GM23248 (cell line): Measurements from ENCODE around the gene EEF1AKMT2. TPM values are rescaled to one million over a fixed set of nuclear protein-coding genes. Genes with fewer than 3 reads are reported as not detected.

Experiments
- DNase-seq: peaks from one replicate; pipeline ENCODE4 v3.0.0-alpha.2; 2015
- H2AFZ ChIP-seq: fragments of 200-600 bp; sonication (generic); 2 replicates; pipeline ENCODE4 v1.6.1; 2016; ENCODE audit warnings: antibody characterized with exemption
- H3F3A ChIP-seq: fragments of 200-600 bp; sonication (generic); 2 replicates; pipeline ENCODE4 v1.6.1; 2016; ENCODE audit warnings: mild to moderate bottlenecking, antibody characterized with exemption, mixed run types; ENCODE audit not compliant: insufficient read depth
- H3K27ac ChIP-seq: fragments of 200-600 bp; sonication (generic); 2 replicates; pipeline ENCODE4 v1.5.1; 2016; ENCODE audit warnings: mild to moderate bottlenecking
- H3K27me3 ChIP-seq: fragments of 200-600 bp; sonication (generic); replicated peaks from 2 replicates; pipeline ENCODE4 v1.6.1; 2016; ENCODE audit warnings: mild to moderate bottlenecking; ENCODE audit not compliant: insufficient read depth
- H3K36me3 ChIP-seq: fragments of 200-600 bp; sonication (generic); 2 replicates; pipeline ENCODE4 v1.6.1; 2016; ENCODE audit warnings: low read depth, mild to moderate bottlenecking
- H3K4me1 ChIP-seq: fragments of 200-600 bp; sonication (generic); 2 replicates; pipeline ENCODE4 v1.6.1; 2016; ENCODE audit warnings: mild to moderate bottlenecking; ENCODE audit not compliant: insufficient read depth
- H3K4me2 ChIP-seq: fragments of 200-600 bp; sonication (generic); one replicate; pipeline ENCODE4 v1.6.1; 2016; ENCODE audit warnings: mild to moderate bottlenecking; ENCODE audit not compliant: unreplicated experiment
- H3K4me3 ChIP-seq: fragments of 200-600 bp; sonication (generic); 2 replicates; pipeline ENCODE4 v1.5.1; 2016; ENCODE audit warnings: mild to moderate bottlenecking
- H3K79me2 ChIP-seq: fragments of 200-600 bp; sonication (generic); 2 replicates; pipeline ENCODE4 v1.6.1; 2016; ENCODE audit warnings: mild to moderate bottlenecking; ENCODE audit not compliant: insufficient read depth
- H3K9ac ChIP-seq: fragments of 200-600 bp; sonication (generic); 2 replicates; pipeline ENCODE4 v1.6.1; 2016; ENCODE audit warnings: mild to moderate bottlenecking
- H3K9me2 ChIP-seq: fragments of 200-600 bp; sonication (generic); 2 replicates; pipeline ENCODE4 v1.6.1; 2016; ENCODE audit warnings: mixed run types, mild to moderate bottlenecking, moderate library complexity; ENCODE audit not compliant: insufficient read depth
- H3K9me3 ChIP-seq: fragments of 200-600 bp; sonication (generic); one replicate; pipeline ENCODE4 v1.6.1; 2017; ENCODE audit warnings: low read depth
- H4K20me1 ChIP-seq: fragments of 200-600 bp; sonication (generic); 2 replicates; pipeline ENCODE4 v1.6.0; 2016; ENCODE audit not compliant: insufficient read depth
- EZH2 ChIP-seq: fragments of 200-600 bp; sonication (generic); IDR thresholded peaks from 2 replicates; pipeline ENCODE4 v1.6.1; 2018; ENCODE audit warnings: antibody characterized with exemption, mild to moderate bottlenecking; ENCODE audit not compliant: insufficient read depth, poor library complexity, severe bottlenecking
- EZH2phosphoT487 ChIP-seq: fragments of 200-600 bp; sonication (generic); IDR thresholded peaks from 2 replicates; pipeline ENCODE4 v1.6.1; 2018; ENCODE audit warnings: antibody characterized with exemption, moderate library complexity, mild to moderate bottlenecking, low read depth; ENCODE audit not compliant: insufficient read depth
- WGBS, 2 experiments: methylation state at CpG; one replicate each; pipeline ENCODE4 v1.1.6; 2015 to 2017; ENCODE audit warnings: low lambda C conversion rate in 2 of 2, low coverage in 1 of 2; ENCODE audit errors: missing lambda C conversion rate in 2 of 2; 5-methylcytosine and 5-hydroxymethylcytosine counted together
- in situ Hi-C: fragments of 300-500 bp; cut with MboI; formaldehyde crosslinking; loops from 2 replicates; pipeline ENCODE4 v1.15.0; 2020
- polyA plus RNA-seq: library from polyadenylated mRNA; unstranded; fragments of >200 nt; fragmentation: Nextera tagmentation; extraction: Ambion mirVana; gene quantifications from 2 replicates; pipeline ENCODE4 v1.2.1, GENCODE V29; 2016
- total RNA-seq: library from RNA; depleted of rRNA; stranded (reverse); fragments of >200 nt; shearing (Covaris generic); gene quantifications from 2 replicates; pipeline ENCODE4 v1.2.3, GENCODE V29; 2014

Gene EEF1AKMT2
- total and polyA plus RNA-seq, 2 experiments from 2014 or later = 24.0 to 27.4 TPM

GRCh38 chr10:124716369-124716768, 75.3 kb downstream of the EEF1AKMT2 start:
- in situ Hi-C loops = no loop called here
- H3K4me2 ChIP-seq = no peak overlapping the region
- 96 to 97% methylated on average over 4 of the region's 4 CpGs for WGBS, 2 experiments
- H3K79me2 ChIP-seq = peaks cover 7% of the 10 kb centered on the region
- no peak overlapping the region for H2AFZ ChIP-seq
- no peak overlapping the region for H3K9ac ChIP-seq
- no peak overlapping the region for H3K4me3 ChIP-seq
- no peaks in the 10 kb centered on the region for H3K4me1 ChIP-seq
- H3K27me3 ChIP-seq = no peaks in the 10 kb centered on the region
- DNase-seq = no peak
- no peaks in the 10 kb centered on the region for H3F3A ChIP-seq
- no peak for TF ChIP-seq EZH2phosphoT487
- no peak for TF ChIP-seq EZH2
- no peaks in the 10 kb centered on the region for H3K9me3 ChIP-seq
- no peak overlapping the region for H3K27ac ChIP-seq
- H3K36me3 ChIP-seq = no peaks in the 10 kb centered on the region
- H4K20me1 ChIP-seq = no peaks in the 10 kb centered on the region
- no peaks in the 10 kb centered on the region for H3K9me2 ChIP-seq

DNA sequence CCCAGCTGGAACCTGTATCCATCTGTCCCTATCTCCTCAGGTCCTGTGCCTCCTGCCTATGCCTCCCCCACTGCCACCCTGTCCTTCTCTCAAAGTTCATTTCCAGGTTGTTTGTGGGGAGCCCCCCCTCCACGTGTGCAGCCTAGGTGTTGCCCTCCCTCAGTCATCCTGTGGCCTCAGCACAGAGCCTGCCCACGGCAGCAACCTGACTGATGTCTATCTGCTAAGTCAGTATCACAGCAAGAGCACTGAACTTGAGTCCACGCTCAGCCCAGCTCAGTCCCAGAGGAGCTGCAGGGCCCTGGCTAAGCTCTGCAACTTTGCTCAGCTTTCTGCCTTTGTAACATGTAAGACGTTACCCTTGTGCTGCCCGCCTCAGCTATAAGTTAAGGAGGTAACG, 76.2 kb downstream of the EEF1AKMT2 start:
- H3K4me1 ChIP-seq = no peaks in the 10 kb centered on the region
- no peaks in the 10 kb centered on the region for H3K9me3 ChIP-seq
- H3K79me2 ChIP-seq = peaks cover 4% of the 10 kb centered on the region
- no peaks in the 10 kb centered on the region for H3K36me3 ChIP-seq
- H4K20me1 ChIP-seq = no peaks in the 10 kb centered on the region
- no peak overlapping the region for H3K4me3 ChIP-seq
- DNase-seq = no peak
- H3K27ac ChIP-seq = no peak overlapping the region
- H2AFZ ChIP-seq = no peak overlapping the region
- H3K9ac ChIP-seq = no peak overlapping the region
- WGBS, 2 experiments = 65% methylated on average over 6 of the region's 6 CpGs
- H3K9me2 ChIP-seq = no peaks in the 10 kb centered on the region
- no peaks in the 10 kb centered on the region for H3F3A ChIP-seq
- H3K4me2 ChIP-seq = no peak overlapping the region
- H3K27me3 ChIP-seq = no peaks in the 10 kb centered on the region
- in situ Hi-C loops = no loop called here
- no peak for TF ChIP-seq EZH2
- TF ChIP-seq EZH2phosphoT487 = no peak

- no peaks in the 10 kb centered on the region; the same call in 1 of the 2 replicates for H3K79me2 ChIP-seq
- no peak overlapping the region for H3K27ac ChIP-seq
- no peak overlapping the region for H2AFZ ChIP-seq
- no peaks in the 10 kb centered on the region for H3K9me3 ChIP-seq
- no peaks in the 10 kb centered on the region for H3F3A ChIP-seq
- in situ Hi-C loops = no loop called here
- no peaks in the 10 kb centered on the region for H4K20me1 ChIP-seq
- no peaks in the 10 kb centered on the region for H3K36me3 ChIP-seq
- H3K4me2 ChIP-seq = no peak overlapping the region
- no peak for DNase-seq
- H3K27me3 ChIP-seq = no peaks in the 10 kb centered on the region
- H3K4me3 ChIP-seq = no peak overlapping the region
- 78 to 80% methylated on average over 10 of the region's 10 CpGs for WGBS, 2 experiments
- H3K9ac ChIP-seq = no peak overlapping the region
- H3K4me1 ChIP-seq = no peaks in the 10 kb centered on the region
- H3K9me2 ChIP-seq = no peaks in the 10 kb centered on the region
- TF ChIP-seq EZH2 (no peak), EZH2phosphoT487 (no peak)
Measured at GRCh38 chr10:124713679-124714255, 77.9 kb downstream of the EEF1AKMT2 start.

GRCh38 chr10:124712704-124713407, 78.8 kb downstream of the EEF1AKMT2 start:
- in situ Hi-C loops = no loop called here
- WGBS, 2 experiments = 83 to 89% methylated on average over 5 of the region's 5 CpGs
- H4K20me1 ChIP-seq = no peaks in the 10 kb centered on the region

More at GRCh38 chr10:124712704-124713407, 78.8 kb downstream of the EEF1AKMT2 start:
- Histone ChIP-seq H3K27me3 (no peaks in the 10 kb centered on the region), H3K79me2 (no peaks in the 10 kb centered on the region; the same call in 1 of the 2 replicates), H3K27ac (no peak overlapping the region), H2AFZ (no peak overlapping the region), H3F3A (no peaks in the 10 kb centered on the region), H3K9me3 (no peaks in the 10 kb centered on the region), H3K4me1 (no peaks in the 10 kb centered on the region), H3K9me2 (no peaks in the 10 kb centered on the region), H3K36me3 (no peaks in the 10 kb centered on the region), H3K4me2 (no peak overlapping the region), H3K4me3 (no peak overlapping the region), H3K9ac (no peak overlapping the region)
- DNase-seq = no peak
- TF ChIP-seq EZH2phosphoT487 (no peak), EZH2 (no peak)
